Right cardiac atrium (tissue), 5 donors: ENCODE data around the gene NEDD4L. TPM values are rescaled to one million over a fixed set of nuclear protein-coding genes. Genes with fewer than 3 reads are reported as not detected.

Experiments used
- ATAC-seq, 2 donors: fragments of 200-7000 bp; cut with Tn5 transposase; one replicate each; pipeline versions ENCODE4 v1.8.0 to v1.9.1; 2020; ENCODE audit warnings: moderate library complexity in 2 of 2, mild to moderate bottlenecking in 1 of 2
- DNase-seq, 3 donors: peaks; one replicate each; pipeline ENCODE4 v3.0.0-alpha.2; 2020
- H3K27ac ChIP-seq: one replicate; pipeline ENCODE4 v1.5.1; 2013; ENCODE audit warnings: mild to moderate bottlenecking, low read length, control low read depth, moderate library complexity
- H3K27me3 ChIP-seq: one replicate; pipeline ENCODE4 v1.6.1; 2013; ENCODE audit not compliant: control insufficient read depth, insufficient read depth
- H3K4me1 ChIP-seq: one replicate; pipeline ENCODE4 v1.6.1; 2013; ENCODE audit warnings: low read length; ENCODE audit not compliant: control insufficient read depth, insufficient read depth
- H3K4me3 ChIP-seq: one replicate; pipeline ENCODE4 v1.5.1; 2013; ENCODE audit warnings: low read length, control low read depth
- H3K9me3 ChIP-seq: one replicate; pipeline ENCODE4 v1.6.1; 2013; ENCODE audit warnings: low read length; ENCODE audit not compliant: control insufficient read depth
- WGBS: extraction: QIAGEN DNeasy Blood & Tissue Kit; methylation state at CpG from one replicate; pipeline ENCODE4 v1.1.7; 2013; 5-methylcytosine and 5-hydroxymethylcytosine counted together
- intact Hi-C, 4 donors: fragments of 100-400 bp; cut with DNase I; formaldehyde crosslinking; loops; one replicate each; pipeline versions ENCODE4 v1.11.0 to v1.14.0; 2022 to 2023
- polyA plus RNA-seq: library from polyadenylated mRNA; stranded (reverse); fragments of 200-250 nt; gene quantifications from one replicate; pipeline ENCODE4 v1.2.3, GENCODE V29; 2013
- total RNA-seq, 4 donors: library from RNA; stranded (reverse); fragmentation: NEBNext Ultra II Directional; extraction: Animal tissue kit (Norgen Biotek cat#: 25700); gene quantifications; one replicate each; pipeline ENCODE4 v1.2.1, GENCODE V29; 2021
- donor health status: healthy with polysubstance abuse.
- donor health status: DM: no; HTN: yes; CAD: no.
- donor health status: DM: no; HTN: no; CAD: no.
- donor health status: DM: no; HTN: yes; CAD: no; lungs with severe emphysema.
- donor health status: DM: yes; HTN: yes; CAD: no.

The NEDD4L gene
- total and polyA plus RNA-seq, 5 donors, result 25.7 to 87.5 (median 74.0) TPM

DNA sequence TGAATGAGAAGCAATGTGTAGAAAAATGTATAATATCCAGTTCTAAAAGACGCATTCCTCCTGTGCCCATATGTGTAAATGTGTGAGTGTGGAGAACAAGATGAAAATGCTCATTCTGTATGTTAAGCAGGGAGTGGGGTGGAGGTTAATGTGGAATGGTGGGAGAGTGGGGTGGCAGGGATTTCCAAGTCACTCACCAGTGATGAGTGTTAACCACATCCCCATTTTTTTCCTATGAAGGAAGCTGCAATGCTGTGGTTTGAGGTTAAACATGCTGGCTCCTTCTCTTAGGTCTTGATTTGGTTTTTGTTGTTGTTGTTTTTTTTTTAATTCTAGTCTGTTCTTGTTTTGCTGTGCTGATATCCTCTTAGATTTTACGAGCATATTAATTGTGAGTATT, 169.4 kb downstream of the NEDD4L start:
- no peaks in the 10 kb centered on the region for H3K4me1 ChIP-seq
- 85% methylated on average over 2 of the region's 2 CpGs for WGBS
- ATAC-seq (no peak), DNase-seq (no peak)
- intact Hi-C loops, result no loop called here
- no peaks in the 10 kb centered on the region for H3K9me3 ChIP-seq
- H3K27me3 ChIP-seq, result no peaks in the 10 kb centered on the region
- H3K27ac ChIP-seq, result no peak overlapping the region
- H3K4me3 ChIP-seq, result no peak overlapping the region

DNA sequence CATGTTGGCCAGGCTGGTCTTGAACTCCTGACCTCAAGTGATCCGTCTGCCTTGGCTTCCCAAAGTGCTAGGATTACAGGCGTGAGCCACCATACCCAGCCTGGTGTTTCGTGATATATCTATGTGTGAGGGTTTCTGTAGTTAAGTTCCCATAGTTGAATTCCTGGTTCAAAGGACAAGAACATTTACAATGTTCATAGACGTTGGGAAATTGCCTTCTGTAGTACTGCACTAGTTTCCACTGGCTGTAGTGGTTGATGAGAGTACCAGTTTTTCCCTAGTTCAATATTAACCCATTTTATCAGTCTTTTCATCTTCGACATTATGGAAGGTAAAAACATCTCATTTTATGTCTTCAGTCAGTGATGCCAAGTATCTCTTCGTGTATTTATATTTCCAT, 171.0 kb downstream of the NEDD4L start:
- 89% methylated on average over 6 of the region's 6 CpGs for WGBS
- Histone ChIP-seq H3K27me3 (no peaks in the 10 kb centered on the region), H3K9me3 (no peaks in the 10 kb centered on the region), H3K27ac (no peak overlapping the region), H3K4me3 (no peak overlapping the region), H3K4me1 (no peaks in the 10 kb centered on the region)
- ATAC-seq (no peak), DNase-seq (no peak)
- intact Hi-C loops, result no loop called here

DNA sequence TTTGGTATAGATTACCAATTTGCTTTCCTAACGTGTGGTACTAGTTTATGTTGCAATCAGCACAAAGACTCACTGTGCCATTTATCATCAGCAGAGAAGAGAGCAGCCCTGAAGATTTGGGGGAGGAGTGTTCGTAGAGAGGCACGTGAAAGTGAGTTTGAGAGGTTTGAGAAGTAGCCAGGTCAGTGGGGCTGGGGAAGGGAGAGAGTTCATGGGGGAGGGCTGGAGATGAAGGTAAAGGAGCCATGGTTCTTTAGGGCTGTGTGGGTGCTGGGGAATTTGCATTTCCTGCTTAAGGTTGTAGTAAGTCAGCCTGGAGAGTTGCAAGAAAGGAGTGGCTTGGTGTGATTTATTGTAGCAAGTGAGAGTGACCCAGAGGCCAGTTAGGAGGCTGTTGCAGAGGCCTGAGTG, 172.1 kb downstream of the NEDD4L start:
- ATAC-seq, result peak; percentile 39 to 44
- whole genome bisulfite sequencing, result 58% methylated on average over 3 of the region's 3 CpGs
- no peak overlapping the region for H3K27ac ChIP-seq

DNA sequence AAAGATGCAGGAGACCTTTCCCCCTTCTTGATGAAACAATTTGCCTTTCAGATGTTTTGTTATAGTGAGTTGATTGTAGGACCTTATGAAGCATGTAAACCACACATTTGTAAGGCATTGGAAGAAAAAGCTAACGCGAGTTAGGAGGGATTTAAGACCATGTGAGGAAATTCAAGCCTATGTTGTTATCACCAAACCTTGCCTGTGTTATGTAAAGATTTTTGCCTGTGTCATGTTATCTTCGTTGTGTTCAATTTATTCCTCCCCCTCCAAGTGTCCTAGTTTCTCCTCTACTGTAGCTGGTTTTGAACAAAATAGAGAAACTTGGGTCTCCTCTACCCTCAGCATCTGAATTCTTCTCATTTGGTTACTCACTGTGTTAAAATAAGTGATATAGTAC, 173.0 kb downstream of the NEDD4L start:
- 71% methylated on average over 3 of the region's 3 CpGs for WGBS
- ATAC-seq, result no peak
- no peaks in the 10 kb centered on the region for H3K9me3 ChIP-seq
- no peak overlapping the region for H3K27ac ChIP-seq
- no peak overlapping the region for H3K4me3 ChIP-seq
- no peaks in the 10 kb centered on the region for H3K4me1 ChIP-seq
- H3K27me3 ChIP-seq, result no peaks in the 10 kb centered on the region
- intact Hi-C loops, result no loop called here
- DNase-seq, result no peak

More for the DNA sequence above, 172.1 kb downstream of the NEDD4L start:
- Histone ChIP-seq H3K4me1 (no peaks in the 10 kb centered on the region), H3K4me3 (no peak overlapping the region), H3K9me3 (no peaks in the 10 kb centered on the region), H3K27me3 (no peaks in the 10 kb centered on the region)
- intact Hi-C loops, result no loop called here
- no peak for DNase-seq

DNA sequence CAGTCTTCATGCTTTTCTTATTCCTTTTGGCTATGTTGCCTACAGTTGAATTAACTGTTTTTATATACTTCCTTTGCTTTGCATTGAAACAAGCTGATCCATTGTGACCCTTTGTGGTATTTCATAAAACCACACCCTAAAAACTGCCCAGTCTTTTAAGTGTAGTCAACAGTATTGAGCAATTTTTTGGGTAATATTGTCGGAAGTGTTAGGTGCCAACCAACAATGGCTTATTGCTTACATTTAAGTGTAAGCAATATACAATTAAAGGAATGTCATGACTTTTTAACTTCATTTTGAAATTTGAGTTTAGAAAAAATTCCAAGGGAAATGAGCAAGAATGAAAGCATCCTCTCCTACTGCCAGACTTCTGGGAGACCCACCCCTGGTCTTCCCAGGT, 174.1 kb downstream of the NEDD4L start:
- H3K9me3 ChIP-seq, result no peaks in the 10 kb centered on the region
- ATAC-seq (no peak), DNase-seq (no peak)
- no peak overlapping the region for H3K4me3 ChIP-seq
- H3K27ac ChIP-seq, result no peak overlapping the region
- no peaks in the 10 kb centered on the region for H3K4me1 ChIP-seq
- H3K27me3 ChIP-seq, result no peaks in the 10 kb centered on the region
- 83% methylated on average over 1 of the region's 1 CpG for WGBS
- intact Hi-C loops, result no loop called here

DNA sequence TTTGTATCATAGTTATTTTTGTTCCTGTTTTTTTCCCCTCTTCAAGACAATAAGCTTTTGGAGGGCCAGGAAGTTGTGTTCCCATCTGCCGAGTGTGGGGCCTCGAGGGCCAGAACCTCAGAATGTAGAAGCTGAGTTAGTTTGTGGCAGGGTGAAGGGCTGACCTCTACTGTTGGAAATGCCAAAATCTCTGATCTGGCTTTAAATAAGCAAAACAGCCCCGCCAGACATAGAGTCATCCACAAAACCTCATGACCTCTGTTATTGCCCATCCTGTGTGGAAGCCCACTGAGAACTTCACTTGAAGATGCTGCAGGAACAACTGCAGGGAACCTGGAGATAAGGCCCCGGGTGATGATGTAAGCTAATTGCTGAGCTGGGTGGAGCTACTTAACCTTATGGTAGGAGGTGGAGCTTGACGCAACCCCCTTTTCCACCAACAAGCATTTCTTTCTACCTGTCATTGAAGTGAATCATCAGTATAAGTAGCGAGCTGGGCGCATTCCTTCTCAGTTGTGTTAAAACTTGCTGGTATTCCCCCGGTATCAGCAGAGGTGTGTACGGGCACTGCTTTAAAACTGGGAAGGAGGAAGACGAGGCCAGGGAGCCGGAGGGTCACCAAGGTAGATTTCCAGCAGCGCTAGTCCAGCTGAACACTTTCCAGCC, 177.2 kb downstream of the NEDD4L start:
- intact Hi-C loops, result no loop called here
- Histone ChIP-seq H3K9me3 (no peaks in the 10 kb centered on the region), H3K4me3 (no peak overlapping the region), H3K4me1 (peaks cover 10% of the 10 kb centered on the region), H3K27ac (no peak overlapping the region), H3K27me3 (no peaks in the 10 kb centered on the region)
- no peak for DNase-seq
- no peak for ATAC-seq
- WGBS, result 82% methylated on average over 12 of the region's 12 CpGs

DNA sequence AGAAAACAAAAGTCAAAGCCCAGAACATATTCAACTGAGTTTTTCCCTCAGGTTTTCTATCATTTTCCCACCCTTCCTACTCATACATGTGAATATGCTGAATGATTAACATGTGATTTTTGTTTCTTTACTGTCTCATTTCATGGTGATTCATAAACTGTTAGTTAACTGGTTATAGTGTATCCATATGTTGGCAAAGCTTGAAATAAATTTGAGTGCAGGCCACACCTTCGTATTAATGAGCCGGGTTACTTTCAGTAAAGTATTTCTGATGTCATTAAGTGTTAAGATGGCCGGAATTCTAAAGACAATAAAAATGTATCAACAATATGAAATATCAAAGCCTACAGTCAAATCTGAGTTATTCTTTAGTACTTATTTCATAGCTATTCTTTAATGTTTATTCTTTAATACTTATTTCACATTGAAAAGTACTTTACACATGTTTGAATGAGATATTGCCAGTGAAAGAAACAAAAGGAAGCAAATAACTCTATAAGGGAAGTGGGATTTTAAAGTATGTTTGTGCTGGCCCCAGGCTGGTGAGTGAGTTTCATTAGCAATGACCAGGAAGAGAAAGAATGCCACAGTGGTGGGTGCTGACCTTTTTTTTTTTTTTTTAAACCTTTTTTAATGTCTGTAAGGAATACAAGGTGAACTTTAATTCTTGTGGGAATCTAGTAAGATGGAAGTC, 178.6 kb downstream of the NEDD4L start:
- H3K4me1 ChIP-seq, result peaks cover 10% of the 10 kb centered on the region
- 83% methylated on average over 3 of the region's 3 CpGs for WGBS
- H3K27ac ChIP-seq, result no peak overlapping the region
- H3K9me3 ChIP-seq, result no peaks in the 10 kb centered on the region
- H3K27me3 ChIP-seq, result no peaks in the 10 kb centered on the region
- DNase-seq (no peak), ATAC-seq (no peak)
- no peak overlapping the region for H3K4me3 ChIP-seq
- intact Hi-C loops, result no loop called here

DNA sequence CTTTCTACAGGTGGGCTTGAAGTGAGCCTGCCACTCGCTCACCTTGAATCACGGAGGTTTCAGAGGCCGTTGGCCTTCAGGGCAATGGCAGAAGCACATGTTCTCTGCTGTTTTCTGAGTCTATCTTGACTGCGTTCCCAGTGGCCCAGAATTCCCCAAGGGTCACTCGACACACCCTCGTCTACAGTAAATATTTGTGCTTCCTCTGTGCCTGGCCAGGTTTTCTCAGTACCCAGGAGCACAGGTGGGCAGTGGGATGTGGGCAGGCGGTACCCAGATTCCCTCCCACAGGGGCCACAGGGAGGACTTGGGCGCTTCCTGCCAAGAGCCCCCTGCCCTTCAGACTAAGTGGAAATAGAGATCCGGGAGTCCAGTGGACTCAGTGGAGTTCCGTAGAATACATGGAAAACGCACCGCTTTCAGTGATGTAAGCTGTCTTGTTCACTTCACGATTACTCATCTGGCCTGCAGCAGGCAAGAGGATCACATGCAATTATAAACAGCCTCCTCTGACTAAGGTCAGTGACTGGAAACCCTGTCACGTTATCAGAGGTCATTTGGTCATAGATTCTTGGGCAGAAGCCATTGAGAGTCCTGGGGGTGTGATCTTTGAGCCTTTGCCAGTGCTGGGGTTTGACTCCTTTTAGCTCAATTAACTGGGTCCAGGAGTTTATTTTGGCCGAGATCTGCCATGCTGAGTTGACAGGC, 179.8 kb downstream of the NEDD4L start:
- H3K27me3 ChIP-seq, result no peaks in the 10 kb centered on the region
- no peak overlapping the region for H3K4me3 ChIP-seq
- intact Hi-C loops, result no loop called here
- WGBS, result 39% methylated on average over 15 of the region's 15 CpGs
- H3K27ac ChIP-seq, result peak overlapping the region; percentile 97
- DNase-seq, result peak in 2 of 3 donors; percentile 65 to 66
- peaks cover 10% of the 10 kb centered on the region for H3K4me1 ChIP-seq
- ATAC-seq, result peak; percentile 90 to 98
- H3K9me3 ChIP-seq, result no peaks in the 10 kb centered on the region

DNA sequence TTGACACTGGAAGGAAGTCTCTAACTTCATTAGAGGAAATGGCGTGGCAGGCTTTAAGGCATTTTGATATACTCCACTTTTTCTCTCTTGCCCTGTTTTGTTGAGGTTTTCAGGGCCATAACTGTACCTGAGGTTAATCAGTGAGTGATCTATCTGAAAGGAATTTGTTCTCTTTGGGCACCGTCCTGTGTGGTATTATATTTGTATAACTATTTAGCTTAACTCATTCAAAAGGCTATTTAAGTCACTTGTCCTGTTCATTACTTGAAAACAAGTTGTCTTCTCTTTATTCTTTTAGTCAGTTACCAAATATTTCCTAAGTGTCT, 180.4 kb downstream of the NEDD4L start:
- no peaks in the 10 kb centered on the region for H3K9me3 ChIP-seq
- peak overlapping the region; percentile 97 for H3K27ac ChIP-seq
- WGBS, result 38% methylated on average over 2 of the region's 2 CpGs
- no peak overlapping the region for H3K4me3 ChIP-seq
- intact Hi-C loops, result no loop called here
- H3K4me1 ChIP-seq, result peaks cover 10% of the 10 kb centered on the region
- H3K27me3 ChIP-seq, result no peaks in the 10 kb centered on the region
- DNase-seq (no peak), ATAC-seq (no peak)

DNA sequence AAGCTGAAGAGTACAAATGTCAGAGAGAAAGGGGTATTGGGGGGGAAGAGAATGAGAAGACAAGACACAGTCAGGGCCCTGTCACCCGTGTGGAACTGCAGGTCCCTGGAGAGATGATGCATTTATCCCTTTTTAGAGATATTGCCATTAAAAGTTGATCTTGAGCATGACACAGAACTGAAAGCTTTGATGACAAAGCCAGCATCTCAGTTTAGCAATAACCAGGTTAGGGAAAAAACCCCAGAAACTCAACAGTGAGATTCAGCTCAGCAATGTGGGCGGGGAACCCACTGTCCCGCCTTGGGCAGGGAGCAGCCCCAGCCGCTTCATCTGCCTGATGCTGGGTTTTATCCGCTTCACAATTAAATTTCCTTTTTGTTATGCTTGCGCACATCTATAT, 181.1 kb downstream of the NEDD4L start:
- Histone ChIP-seq H3K9me3 (no peaks in the 10 kb centered on the region), H3K4me1 (peaks cover 10% of the 10 kb centered on the region), H3K27ac (no peak overlapping the region), H3K27me3 (no peaks in the 10 kb centered on the region), H3K4me3 (no peak overlapping the region)
- DNase-seq (no peak), ATAC-seq (no peak)
- intact Hi-C loops, result no loop called here
- WGBS, result 94% methylated on average over 6 of the region's 6 CpGs

DNA sequence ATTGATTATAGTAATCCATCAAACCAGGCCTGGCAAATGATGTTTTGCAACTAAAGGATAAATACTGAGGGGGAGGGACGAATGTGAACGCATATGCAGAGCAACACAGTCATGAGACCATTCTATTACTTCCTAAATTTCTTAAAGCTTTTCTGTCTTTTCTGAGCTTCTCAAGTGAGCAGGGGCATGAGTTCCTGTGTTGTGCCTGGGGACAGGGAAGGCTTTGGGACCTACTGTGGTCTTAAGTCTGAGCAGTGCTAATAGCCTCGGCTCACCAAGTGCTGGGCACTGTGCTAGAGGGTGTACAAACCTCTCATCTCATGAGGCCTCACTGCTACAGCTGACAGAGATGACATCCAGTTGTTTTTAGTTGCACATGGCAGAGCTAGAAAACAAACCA, 182.4 kb downstream of the NEDD4L start:
- 84% methylated on average over 3 of the region's 3 CpGs for WGBS

More for the DNA sequence above, 182.4 kb downstream of the NEDD4L start:
- ATAC-seq (no peak), DNase-seq (no peak)
- Histone ChIP-seq H3K4me3 (no peak overlapping the region), H3K27me3 (no peaks in the 10 kb centered on the region), H3K4me1 (peaks cover 10% of the 10 kb centered on the region), H3K9me3 (no peaks in the 10 kb centered on the region), H3K27ac (no peak overlapping the region)
- intact Hi-C loops, result no loop called here
